Neural progenitor cell (in vitro differentiated cells): ENCODE measurements around the gene LATS2. TPM values are rescaled to one million over a fixed set of nuclear protein-coding genes. Genes with fewer than 3 reads are reported as not detected.

Source experiments
- DNase-seq: peaks from one replicate; pipeline ENCODE4 v3.0.0-alpha.2; 2016; ENCODE audit warnings: low spot score
- H2AFZ ChIP-seq: fragments of 200-600 bp; sonication (generic); replicated peaks from 2 replicates; pipeline ENCODE4 v1.6.1; 2016; ENCODE audit warnings: antibody characterized with exemption
- H3F3A ChIP-seq: fragments of 200-600 bp; sonication (generic); 2 replicates; pipeline ENCODE4 v1.6.1; 2016; ENCODE audit warnings: antibody characterized with exemption, low read depth
- H3K27ac ChIP-seq: fragments of 200-600 bp; sonication (generic); 2 replicates; pipeline ENCODE4 v1.5.1; 2016; ENCODE audit warnings: mild to moderate bottlenecking
- H3K27me3 ChIP-seq: fragments of 200-600 bp; sonication (generic); 2 replicates; pipeline ENCODE4 v1.6.1; 2016; ENCODE audit warnings: mild to moderate bottlenecking, moderate library complexity
- H3K36me3 ChIP-seq: fragments of 200-600 bp; sonication (generic); 2 replicates; pipeline ENCODE4 v1.5.1; 2016
- H3K4me1 ChIP-seq: fragments of 200-600 bp; sonication (generic); 2 replicates; pipeline ENCODE4 v1.6.1; 2016; ENCODE audit warnings: mixed run types
- H3K4me2 ChIP-seq: fragments of 200-600 bp; sonication (generic); 2 replicates; pipeline ENCODE4 v1.6.1; 2016
- H3K4me3 ChIP-seq: fragments of 200-600 bp; sonication (generic); 2 replicates; pipeline ENCODE4 v1.5.1; 2016
- H3K79me2 ChIP-seq: fragments of 200-600 bp; sonication (generic); 2 replicates; pipeline ENCODE4 v1.6.1; 2016; ENCODE audit warnings: low read depth
- H3K9ac ChIP-seq: fragments of 200-600 bp; sonication (generic); 2 replicates; pipeline ENCODE4 v1.6.1; 2016
- H3K9me3 ChIP-seq: fragments of 200-600 bp; sonication (generic); 2 replicates; pipeline ENCODE4 v1.5.1; 2016; ENCODE audit warnings: low read depth
- H4K20me1 ChIP-seq: fragments of 200-600 bp; sonication (generic); 2 replicates; pipeline ENCODE4 v1.6.1; 2016; ENCODE audit warnings: low read depth
- H3K27ac Mint-ChIP-seq: 3 replicates; pipeline ENCODE4 v1.8.0; 2021; ENCODE audit warnings: mixed read lengths
- H3K27me3 Mint-ChIP-seq: 2 replicates; pipeline ENCODE4 v1.8.0; 2022; ENCODE audit warnings: low read depth, mild to moderate bottlenecking, inconsistent platforms, moderate library complexity, mixed read lengths; ENCODE audit not compliant: insufficient read depth
- H3K36me3 Mint-ChIP-seq: 3 replicates; pipeline ENCODE4 v1.8.0; 2021; ENCODE audit warnings: mixed read lengths
- H3K4me1 Mint-ChIP-seq: 3 replicates; pipeline ENCODE4 v1.8.0; 2021; ENCODE audit warnings: mixed read lengths
- H3K4me3 Mint-ChIP-seq: 3 replicates; pipeline ENCODE4 v1.8.0; 2021; ENCODE audit warnings: mild to moderate bottlenecking, moderate library complexity, mixed read lengths
- H3K9me3 Mint-ChIP-seq: 3 replicates; pipeline ENCODE4 v1.8.0; 2020; ENCODE audit warnings: mixed read lengths
- EZH2 ChIP-seq: fragments of 200-600 bp; sonication (generic); IDR thresholded peaks from 2 replicates; pipeline ENCODE4 v1.6.1; 2017; ENCODE audit warnings: antibody characterized with exemption, mild to moderate bottlenecking, moderate library complexity
- EZH2phosphoT487 ChIP-seq: fragments of 200-600 bp; sonication (generic); IDR thresholded peaks from 2 replicates; pipeline ENCODE4 v1.6.1; 2017; ENCODE audit warnings: antibody characterized with exemption
- total RNA-seq: library from RNA; depleted of rRNA; stranded (reverse); fragments of >200 nt; gene quantifications from 2 replicates; pipeline ENCODE4 v1.2.3, GENCODE V29; 2015; ENCODE audit warnings: low replicate concordance
- TF ChIP-seq, protein P1 (sequence below): fragments of 200-600 bp; sonication (generic); IDR thresholded peaks from 2 replicates; pipeline ENCODE4 v1.5.1; 2017; ENCODE audit warnings: antibody characterized with exemption, mild to moderate bottlenecking

LATS2 gene
- total RNA-seq, 1 donor from 2014 or later: 15.2 TPM

DNA sequence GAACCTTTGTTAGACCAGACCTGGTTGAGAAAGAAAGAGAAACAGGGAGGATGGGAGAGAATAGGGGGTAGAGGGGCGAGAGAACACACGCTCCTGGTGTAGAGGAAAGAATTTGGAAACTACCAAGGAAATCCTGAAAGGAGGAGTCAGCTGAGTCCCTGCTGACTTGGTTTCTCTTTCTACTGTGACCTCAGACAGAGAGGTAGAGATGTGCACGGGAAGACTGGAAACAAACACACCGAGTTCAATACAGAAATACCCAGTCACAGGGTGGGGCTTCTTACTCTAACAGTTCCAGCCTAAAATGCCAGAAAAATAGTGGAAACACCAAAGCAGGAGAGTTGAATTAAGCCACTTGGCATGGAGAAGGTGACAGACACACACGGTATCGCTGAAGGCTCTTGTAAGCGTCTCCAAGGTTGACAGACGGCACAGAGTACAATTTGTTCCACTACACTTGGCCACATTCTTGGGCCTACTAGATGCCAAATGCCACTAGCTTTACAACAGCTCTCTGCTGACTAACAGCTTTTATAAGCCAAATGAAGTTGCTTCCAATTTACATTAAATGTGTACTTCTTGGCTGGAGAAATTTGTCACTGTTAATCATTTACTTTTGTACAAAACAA is 28.1 kb downstream of the LATS2 start:
- Histone ChIP-seq H4K20me1 (peaks cover 60% of the 10 kb centered on the region), H2AFZ (no peak overlapping the region), H3K27me3 (no peaks in the 10 kb centered on the region), H3K9me3 (no peaks in the 10 kb centered on the region), H3K4me1 (peaks cover 8% of the 10 kb centered on the region), H3K4me2 (no peak overlapping the region), H3K36me3 (peaks cover 5% of the 10 kb centered on the region), H3K79me2 (peaks cover 100% of the 10 kb centered on the region), H3K27ac (no peak overlapping the region), H3K9ac (no peak overlapping the region), H3K4me3 (no peak overlapping the region), H3F3A (no peaks in the 10 kb centered on the region)
- Mint-ChIP-seq H3K27ac (no peak overlapping the region), H3K4me1 (no peaks in the 10 kb centered on the region), H3K36me3 (peaks cover 30% of the 10 kb centered on the region), H3K9me3 (peaks cover 23% of the 10 kb centered on the region), H3K4me3 (no peak overlapping the region), H3K27me3 (no peaks in the 10 kb centered on the region)
- TF ChIP-seq EZH2phosphoT487: no peak
- TF ChIP-seq EZH2: no peak
- TF ChIP-seq, protein P1, sequence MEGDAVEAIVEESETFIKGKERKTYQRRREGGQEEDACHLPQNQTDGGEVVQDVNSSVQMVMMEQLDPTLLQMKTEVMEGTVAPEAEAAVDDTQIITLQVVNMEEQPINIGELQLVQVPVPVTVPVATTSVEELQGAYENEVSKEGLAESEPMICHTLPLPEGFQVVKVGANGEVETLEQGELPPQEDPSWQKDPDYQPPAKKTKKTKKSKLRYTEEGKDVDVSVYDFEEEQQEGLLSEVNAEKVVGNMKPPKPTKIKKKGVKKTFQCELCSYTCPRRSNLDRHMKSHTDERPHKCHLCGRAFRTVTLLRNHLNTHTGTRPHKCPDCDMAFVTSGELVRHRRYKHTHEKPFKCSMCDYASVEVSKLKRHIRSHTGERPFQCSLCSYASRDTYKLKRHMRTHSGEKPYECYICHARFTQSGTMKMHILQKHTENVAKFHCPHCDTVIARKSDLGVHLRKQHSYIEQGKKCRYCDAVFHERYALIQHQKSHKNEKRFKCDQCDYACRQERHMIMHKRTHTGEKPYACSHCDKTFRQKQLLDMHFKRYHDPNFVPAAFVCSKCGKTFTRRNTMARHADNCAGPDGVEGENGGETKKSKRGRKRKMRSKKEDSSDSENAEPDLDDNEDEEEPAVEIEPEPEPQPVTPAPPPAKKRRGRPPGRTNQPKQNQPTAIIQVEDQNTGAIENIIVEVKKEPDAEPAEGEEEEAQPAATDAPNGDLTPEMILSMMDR: no peak
- DNase-seq: no peak

DNA sequence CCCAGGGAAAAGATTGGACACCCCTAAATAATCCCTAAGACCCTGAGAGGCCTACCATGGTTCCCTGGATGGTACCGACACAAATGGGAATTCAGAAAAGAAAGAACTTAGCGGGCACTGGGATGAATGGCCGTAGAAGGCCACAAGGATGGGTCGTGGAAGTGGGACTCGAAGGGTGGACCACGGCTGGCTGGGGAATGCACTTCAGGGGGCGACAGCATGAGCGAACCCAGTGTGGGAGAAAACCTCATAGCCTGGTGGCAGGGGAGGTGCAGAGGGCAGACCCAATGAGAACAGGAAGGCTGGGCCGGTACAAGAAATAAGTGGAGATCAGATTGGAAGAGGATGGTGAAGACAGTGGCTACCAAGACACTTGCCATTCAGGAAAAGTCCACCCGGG is 28.7 kb downstream of the LATS2 start:
- Histone ChIP-seq H3K4me1 (peaks cover 8% of the 10 kb centered on the region), H3K27me3 (no peaks in the 10 kb centered on the region), H3K4me2 (no peak overlapping the region), H3K9ac (no peak overlapping the region), H3F3A (no peaks in the 10 kb centered on the region), H4K20me1 (peaks cover 55% of the 10 kb centered on the region), H3K27ac (no peak overlapping the region), H3K79me2 (peaks cover 100% of the 10 kb centered on the region), H3K4me3 (no peak overlapping the region), H2AFZ (no peak overlapping the region), H3K36me3 (peaks cover 5% of the 10 kb centered on the region), H3K9me3 (no peaks in the 10 kb centered on the region)
- peaks cover 23% of the 10 kb centered on the region for H3K9me3 Mint-ChIP-seq
- no peak for DNase-seq
- peaks cover 29% of the 10 kb centered on the region for H3K36me3 Mint-ChIP-seq
- TF ChIP-seq, protein P1: no peak
- no peaks in the 10 kb centered on the region for H3K27me3 Mint-ChIP-seq
- H3K27ac Mint-ChIP-seq: no peak overlapping the region
- no peaks in the 10 kb centered on the region for H3K4me1 Mint-ChIP-seq
- no peak overlapping the region for H3K4me3 Mint-ChIP-seq

DNA sequence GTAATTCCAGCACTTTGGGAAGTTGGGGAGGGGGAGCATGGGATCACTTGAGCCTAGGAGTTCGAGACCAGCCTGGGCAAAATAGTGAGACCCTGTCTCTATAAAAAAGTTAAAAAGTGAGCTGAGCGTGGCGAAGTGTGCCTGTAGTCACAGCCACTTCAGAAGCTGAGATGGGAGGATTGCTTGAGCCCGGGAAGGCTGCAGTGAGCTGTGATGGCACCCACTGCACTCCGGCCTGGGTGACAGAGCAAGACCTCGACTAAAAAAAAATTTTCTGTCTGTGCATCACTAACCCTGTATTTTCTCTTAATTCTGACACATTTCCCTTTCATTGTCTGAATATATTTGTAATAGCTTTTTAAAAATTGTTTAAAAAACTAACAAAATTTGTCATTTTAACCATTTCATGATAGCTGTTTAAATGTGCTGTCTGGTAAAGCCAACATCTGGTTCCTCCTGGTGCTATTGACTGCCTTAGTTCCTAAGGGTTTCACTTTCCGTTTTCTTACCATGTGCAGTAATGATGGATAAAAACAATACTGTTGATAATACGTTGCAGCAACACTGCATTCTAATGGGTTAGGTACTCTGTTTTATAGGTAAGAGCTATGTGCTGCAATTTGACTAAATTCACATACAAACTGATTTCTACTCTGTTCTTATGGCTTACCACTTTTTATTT is 29.7 kb downstream of the LATS2 start:
- H3K27me3 ChIP-seq: no peaks in the 10 kb centered on the region
- DNase-seq: no peak
- no peak overlapping the region for H3K4me2 ChIP-seq
- peaks cover 100% of the 10 kb centered on the region for H3K79me2 ChIP-seq
- H3K9ac ChIP-seq: no peak overlapping the region
- H3K4me3 ChIP-seq: no peak overlapping the region
- no peak overlapping the region for H2AFZ ChIP-seq
- H3K27ac Mint-ChIP-seq: no peak overlapping the region
- H4K20me1 ChIP-seq: peaks cover 56% of the 10 kb centered on the region
- peaks cover 30% of the 10 kb centered on the region for H3K36me3 Mint-ChIP-seq
- no peaks in the 10 kb centered on the region for H3K4me1 Mint-ChIP-seq
- H3K9me3 ChIP-seq: no peaks in the 10 kb centered on the region
- no peaks in the 10 kb centered on the region for H3F3A ChIP-seq
- peaks cover 8% of the 10 kb centered on the region for H3K4me1 ChIP-seq
- no peak overlapping the region for H3K27ac ChIP-seq
- peaks cover 23% of the 10 kb centered on the region for H3K9me3 Mint-ChIP-seq
- peaks cover 5% of the 10 kb centered on the region for H3K36me3 ChIP-seq
- TF ChIP-seq EZH2phosphoT487 (no peak), EZH2 (no peak)
- TF ChIP-seq, protein P1: no peak
- H3K4me3 Mint-ChIP-seq: no peak overlapping the region
- H3K27me3 Mint-ChIP-seq: no peaks in the 10 kb centered on the region
